K562 (cell line): ENCODE data around the gene TMEM245. TPM values are rescaled to one million over a fixed set of nuclear protein-coding genes. Genes with fewer than 3 reads are reported as not detected.

Experiments used
- BACH1 ChIP-seq: fragments of 200-800 bp; sonication (Bioruptor generic); IDR thresholded peaks from 2 replicates; pipeline ENCODE4 v1.6.1; 2016; ENCODE audit warnings: missing genetic modification characterization, missing compliant biosample characterization
- C11orf30 ChIP-seq: fragments of 450-650 bp; IDR thresholded peaks from 2 replicates; pipeline ENCODE4 v1.6.1; 2016; ENCODE audit warnings: low read depth, mild to moderate bottlenecking
- CCNT2 ChIP-seq: IDR thresholded peaks from 2 replicates; pipeline ENCODE4 v1.6.1; 2011; ENCODE audit warnings: borderline replicate concordance, low read depth, mild to moderate bottlenecking, moderate library complexity, mixed read lengths, low read length; ENCODE audit not compliant: insufficient read length; ENCODE audit errors: extremely low read depth
- E2F3 ChIP-seq: fragments of 250-450 bp; sonication (Bioruptor Pico); IDR thresholded peaks from 2 replicates; pipeline ENCODE4 v1.4.0; 2020; ENCODE audit warnings: mild to moderate bottlenecking
- HDGF ChIP-seq: fragments of 450-650 bp; IDR thresholded peaks from 2 replicates; pipeline ENCODE4 v1.6.1; 2016
- HMG20A ChIP-seq: fragments of 450-650 bp; formaldehyde crosslinking; conservative IDR thresholded peaks from 2 replicates; pipeline ENCODE4 v1.4.0; 2020; ENCODE audit warnings: mild to moderate bottlenecking, mixed read lengths
- HMG20B ChIP-seq: fragments of 250-450 bp; sonication (Bioruptor Pico); IDR thresholded peaks from 2 replicates; pipeline ENCODE4 v1.5.0; 2021; ENCODE audit warnings: mild to moderate bottlenecking
- HNRNPL ChIP-seq: fragments of 200-400 bp; formaldehyde crosslinking; IDR thresholded peaks from 2 replicates; pipeline ENCODE4 v1.6.1; 2017; ENCODE audit warnings: low read depth, mild to moderate bottlenecking, low read length
- MBD1 ChIP-seq: fragments of 250-450 bp; sonication (Bioruptor Pico); IDR thresholded peaks from 2 replicates; pipeline ENCODE4 v1.8.0; 2022; ENCODE audit warnings: inconsistent platforms
- MEF2A ChIP-seq: IDR thresholded peaks from 2 replicates; pipeline ENCODE4 v1.6.1; 2011; ENCODE audit warnings: low read depth, mild to moderate bottlenecking, low read length, moderate library complexity; ENCODE audit not compliant: control insufficient read depth
- POLR2A ChIP-seq: fragments of 450-650 bp; conservative IDR thresholded peaks from 2 replicates; pipeline ENCODE4 v1.6.1; 2016
- STAG1 ChIP-seq: sonication (generic); formaldehyde crosslinking; IDR thresholded peaks from 2 replicates; pipeline ENCODE4 v1.5.0; 2020; ENCODE audit warnings: missing genetic modification reagents, borderline replicate concordance
- TCF7L2 ChIP-seq: fragments of 150-350 bp; IDR thresholded peaks from 2 replicates; pipeline ENCODE4 v1.6.1; 2016; ENCODE audit warnings: low read depth, mild to moderate bottlenecking, low read length, moderate library complexity
- ZFX ChIP-seq: sonication (generic); formaldehyde crosslinking; IDR thresholded peaks from 2 replicates; pipeline ENCODE4 v1.8.0; 2022; ENCODE audit warnings: mild to moderate bottlenecking, missing genetic modification reagents, moderate library complexity
- ZNF23 ChIP-seq: fragments of 250-450 bp; sonication (Bioruptor Pico); IDR thresholded peaks from 2 replicates; pipeline ENCODE4 v1.4.0; 2020; ENCODE audit warnings: mild to moderate bottlenecking
- ZNF589 ChIP-seq: fragments of 200-800 bp; sonication (Bioruptor generic); IDR thresholded peaks from 2 replicates; pipeline ENCODE4 v1.6.1; 2016; ENCODE audit warnings: low read depth, missing genetic modification characterization, missing compliant biosample characterization
- ZNF717 ChIP-seq: fragments of 250-450 bp; sonication (Bioruptor Pico); IDR thresholded peaks from 2 replicates; pipeline ENCODE4 v1.5.0; 2021
- polyA plus RNA-seq, 8 experiments: library from polyadenylated mRNA; depleted of rRNA in 4 of 8; stranded (reverse) in 5 of 8; unstranded in 3 of 8; fragments of >200 nt; fragmentation: Nextera tagmentation in 2 of 8; fragmentation: Illumina TruSeq in 1 of 8; extraction: Ambion mirVana in 2 of 8; extraction: Trizol in 1 of 8; gene quantifications; 2 replicates each; pipeline versions ENCODE4 v1.2.1 to v1.2.3, GENCODE V29; 2011 to 2014; ENCODE audit warnings: inconsistent platforms in 1 of 8, missing spikeins in 1 of 8
- total RNA-seq, 7 experiments: library from RNA; depleted of rRNA in 6 of 7; stranded (reverse); fragments of >200 nt in 6 of 7; fragmentation: Illumina TruSeq in 2 of 7; extraction: Trizol in 2 of 7; gene quantifications; 2 replicates each; pipeline versions ENCODE4 v1.2.1 to v1.2.3, GENCODE V29; 2011 to 2021; ENCODE audit warnings: low replicate concordance in 1 of 7
- TF ChIP-seq, protein P1 (sequence below): sonication (generic); formaldehyde crosslinking; IDR thresholded peaks from 2 replicates; pipeline ENCODE4 v1.8.0; 2023; ENCODE audit warnings: mild to moderate bottlenecking, missing genetic modification reagents
- TF ChIP-seq, protein P2 (sequence below): sonication (generic); formaldehyde crosslinking; IDR thresholded peaks from 2 replicates; pipeline ENCODE4 v1.9.0; 2022; ENCODE audit warnings: mild to moderate bottlenecking, missing genetic modification reagents
- TF ChIP-seq, protein P3 (sequence below): fragments of 250-450 bp; sonication (Bioruptor Pico); IDR thresholded peaks from 2 replicates; pipeline ENCODE4 v1.5.0; 2021; ENCODE audit warnings: mild to moderate bottlenecking, moderate library complexity
- TF ChIP-seq, protein P4 (sequence below): sonication (generic); formaldehyde crosslinking; IDR thresholded peaks from 2 replicates; pipeline ENCODE4 v1.8.1; 2022; ENCODE audit warnings: missing genetic modification reagents

Gene TMEM245
- total and polyA plus RNA-seq, 9 of the 15 experiments (the other 6 are each of a cell fraction or from before 2014, with no cell fraction given): 8.5 to 43.2 (median 24.3) TPM

DNA sequence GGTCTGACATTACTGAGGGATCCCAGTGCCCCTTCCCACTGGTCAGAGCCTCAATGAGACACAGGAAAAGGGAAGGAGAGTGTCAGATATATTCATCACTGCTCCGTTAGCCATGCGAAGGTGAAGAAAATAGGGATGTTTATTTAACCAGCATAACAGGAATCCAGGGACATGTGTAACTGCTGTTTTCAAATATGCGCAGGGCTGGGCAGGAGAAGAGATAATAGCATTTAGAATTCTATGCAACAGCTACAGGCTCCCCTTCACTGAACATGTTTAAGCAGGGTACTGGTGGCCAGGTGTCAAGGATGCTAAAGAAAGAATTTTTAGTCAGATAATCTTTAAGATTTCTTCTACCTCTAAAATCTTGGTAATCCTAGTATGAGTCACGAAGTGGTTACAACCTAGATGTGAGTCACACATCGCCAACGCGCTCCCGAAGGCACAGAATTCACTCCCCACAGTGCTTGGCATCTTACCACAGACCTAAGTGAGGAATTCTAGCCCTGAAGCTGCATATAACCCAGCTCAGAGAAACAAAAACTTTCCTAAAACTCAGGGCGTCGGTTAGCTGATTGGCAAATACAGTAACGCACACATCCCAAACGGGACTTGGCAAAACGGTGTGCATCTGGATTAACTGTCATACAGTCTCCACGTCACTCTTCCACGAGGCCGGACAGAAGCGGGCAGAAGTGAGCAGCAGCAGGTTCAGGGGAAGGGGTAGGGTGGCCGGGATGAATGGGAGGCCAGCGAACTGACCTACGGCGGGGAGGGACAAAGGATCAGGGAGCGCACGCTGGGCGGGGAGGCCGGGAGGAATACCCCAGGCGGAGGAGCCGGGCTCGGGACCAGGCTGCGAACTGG lies 107.5 kb downstream of the TMEM245 start (continued):
- TF ChIP-seq CCNT2: no peak
- no peak for TF ChIP-seq TCF7L2
- no peak for TF ChIP-seq ZNF589 (CRISPR knock-in tag)
- TF ChIP-seq, protein P1, sequence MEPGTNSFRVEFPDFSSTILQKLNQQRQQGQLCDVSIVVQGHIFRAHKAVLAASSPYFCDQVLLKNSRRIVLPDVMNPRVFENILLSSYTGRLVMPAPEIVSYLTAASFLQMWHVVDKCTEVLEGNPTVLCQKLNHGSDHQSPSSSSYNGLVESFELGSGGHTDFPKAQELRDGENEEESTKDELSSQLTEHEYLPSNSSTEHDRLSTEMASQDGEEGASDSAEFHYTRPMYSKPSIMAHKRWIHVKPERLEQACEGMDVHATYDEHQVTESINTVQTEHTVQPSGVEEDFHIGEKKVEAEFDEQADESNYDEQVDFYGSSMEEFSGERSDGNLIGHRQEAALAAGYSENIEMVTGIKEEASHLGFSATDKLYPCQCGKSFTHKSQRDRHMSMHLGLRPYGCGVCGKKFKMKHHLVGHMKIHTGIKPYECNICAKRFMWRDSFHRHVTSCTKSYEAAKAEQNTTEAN (CRISPR knock-in tag): no peak
- TF ChIP-seq POLR2A: no peak
- no peak for TF ChIP-seq ZNF23
- TF ChIP-seq ZNF717 (CRISPR knock-in tag): no peak
- TF ChIP-seq HMG20B (CRISPR knock-in tag): no peak
- no peak for TF ChIP-seq C11orf30
- TF ChIP-seq E2F3 (CRISPR knock-in tag): no peak
- TF ChIP-seq, protein P2, sequence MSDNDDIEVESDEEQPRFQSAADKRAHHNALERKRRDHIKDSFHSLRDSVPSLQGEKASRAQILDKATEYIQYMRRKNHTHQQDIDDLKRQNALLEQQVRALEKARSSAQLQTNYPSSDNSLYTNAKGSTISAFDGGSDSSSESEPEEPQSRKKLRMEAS (CRISPR knock-in tag): peak; percentile 46; the same call in 1 of the 2 replicates
- TF ChIP-seq MBD1 (CRISPR knock-in tag): no peak
- TF ChIP-seq, protein P3, sequence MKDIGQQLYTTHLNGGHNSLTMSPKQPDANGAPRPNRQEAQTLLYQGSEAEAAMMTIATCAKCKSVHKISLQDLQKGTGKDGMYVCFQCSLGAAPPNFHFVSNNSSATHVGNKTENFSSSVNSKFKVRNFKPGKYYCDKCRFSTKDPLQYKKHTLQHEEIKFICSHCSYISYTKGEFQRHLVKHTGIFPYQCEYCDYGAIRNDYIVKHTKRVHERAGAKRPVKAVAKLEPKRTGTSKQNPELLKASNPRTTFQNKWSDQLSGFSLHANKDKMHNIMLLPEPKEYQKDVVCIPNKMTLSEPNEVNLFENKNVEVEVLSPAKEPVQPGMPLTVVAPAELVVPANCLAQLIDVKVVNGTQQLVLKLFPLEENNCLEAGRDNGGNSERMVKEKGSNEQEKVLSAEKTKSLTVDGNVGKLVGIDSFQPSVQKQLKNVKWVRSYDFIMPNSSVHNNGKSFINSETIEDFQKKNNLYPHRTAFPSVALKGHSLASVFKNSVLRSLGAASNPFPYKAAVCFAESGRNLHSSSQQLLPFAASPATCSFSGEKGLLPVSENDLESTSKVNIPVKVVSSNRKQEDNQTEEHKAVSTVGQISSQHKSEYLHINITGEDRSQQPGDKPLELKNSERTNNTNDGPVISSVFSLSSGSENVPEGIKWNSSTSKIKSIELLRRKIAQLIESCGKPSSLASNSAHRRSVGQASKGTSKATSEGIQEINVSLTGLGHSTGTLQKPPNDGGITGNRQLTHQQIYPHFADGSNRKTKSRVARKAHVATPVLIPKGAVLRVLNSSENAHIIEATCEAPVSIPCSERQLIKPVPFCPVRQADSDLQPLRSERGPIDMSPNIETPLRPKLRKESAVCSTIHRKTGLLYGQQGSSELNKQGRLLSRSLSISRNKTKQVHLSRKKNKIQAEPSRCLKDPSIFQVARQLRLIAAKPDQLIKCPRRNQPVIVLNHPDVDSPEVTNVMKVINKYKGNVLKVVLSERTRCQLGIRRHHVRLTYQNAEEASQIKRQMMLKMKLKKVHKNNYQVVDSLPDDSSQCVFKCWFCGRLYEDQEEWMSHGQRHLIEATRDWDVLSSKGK (CRISPR knock-in tag): no peak
- no peak for TF ChIP-seq STAG1 (CRISPR knock-in tag)
- TF ChIP-seq HMG20A: no peak
- TF ChIP-seq HNRNPL: no peak
- TF ChIP-seq, protein P4, sequence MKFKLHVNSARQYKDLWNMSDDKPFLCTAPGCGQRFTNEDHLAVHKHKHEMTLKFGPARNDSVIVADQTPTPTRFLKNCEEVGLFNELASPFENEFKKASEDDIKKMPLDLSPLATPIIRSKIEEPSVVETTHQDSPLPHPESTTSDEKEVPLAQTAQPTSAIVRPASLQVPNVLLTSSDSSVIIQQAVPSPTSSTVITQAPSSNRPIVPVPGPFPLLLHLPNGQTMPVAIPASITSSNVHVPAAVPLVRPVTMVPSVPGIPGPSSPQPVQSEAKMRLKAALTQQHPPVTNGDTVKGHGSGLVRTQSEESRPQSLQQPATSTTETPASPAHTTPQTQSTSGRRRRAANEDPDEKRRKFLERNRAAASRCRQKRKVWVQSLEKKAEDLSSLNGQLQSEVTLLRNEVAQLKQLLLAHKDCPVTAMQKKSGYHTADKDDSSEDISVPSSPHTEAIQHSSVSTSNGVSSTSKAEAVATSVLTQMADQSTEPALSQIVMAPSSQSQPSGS (CRISPR knock-in tag): no peak
- TF ChIP-seq MEF2A: no peak
- TF ChIP-seq BACH1 (tag): no peak
- no peak for TF ChIP-seq ZFX (CRISPR knock-in tag)
- 0 out of 2 replicates have a peak, but pooled peaks have one; percentile 56 for TF ChIP-seq HDGF
